HepG2 (cell line): ENCODE data around the gene FBXO2. TPM values are rescaled to one million over a fixed set of nuclear protein-coding genes. Genes with fewer than 3 reads are reported as not detected.

Experiments
- AKNA ChIP-seq: sonication (generic); formaldehyde crosslinking; IDR thresholded peaks from 2 replicates; pipeline ENCODE4 v1.4.0; 2020; ENCODE audit warnings: missing genetic modification reagents, borderline replicate concordance
- CEBPG ChIP-seq: IDR thresholded peaks from 2 replicates; pipeline ENCODE4 v1.6.1; 2016
- HDAC2 ChIP-seq: sonication (generic); formaldehyde crosslinking; IDR thresholded peaks from 2 replicates; pipeline ENCODE4 v1.4.0; 2020; ENCODE audit warnings: missing genetic modification reagents
- MIXL1 ChIP-seq: IDR thresholded peaks from 2 replicates; pipeline ENCODE4 v1.6.1; 2016
- NR3C1 ChIP-seq: sonication (generic); formaldehyde crosslinking; IDR thresholded peaks from 2 replicates; pipeline ENCODE4 v1.4.0; 2020; ENCODE audit warnings: missing genetic modification reagents
- PPARG ChIP-seq: conservative IDR thresholded peaks from 2 replicates; pipeline ENCODE4 v1.6.1; 2016; ENCODE audit warnings: missing biosample characterization, missing genetic modification reagents
- RFXANK ChIP-seq: IDR thresholded peaks from 2 replicates; pipeline ENCODE4 v1.6.1; 2016
- RNF2 ChIP-seq: fragments of 450-650 bp; conservative IDR thresholded peaks from 2 replicates; pipeline ENCODE4 v1.6.1; 2016; ENCODE audit warnings: low read depth
- SMAD1 ChIP-seq: sonication (generic); formaldehyde crosslinking; IDR thresholded peaks from 2 replicates; pipeline ENCODE4 v1.4.0; 2020; ENCODE audit warnings: missing genetic modification reagents, low read depth, mild to moderate bottlenecking, borderline replicate concordance
- TCF12 ChIP-seq, 2 experiments: fragments of 450-650 bp in 1 of 2; sonication (generic) in 1 of 2; formaldehyde crosslinking in 1 of 2; IDR thresholded peaks; 2 replicates each; pipeline versions ENCODE4 v1.6.1 to v1.8.0; 2017 to 2022; ENCODE audit warnings: antibody characterized with exemption in 1 of 2, mild to moderate bottlenecking in 1 of 2, missing genetic modification reagents in 1 of 2, moderate library complexity in 1 of 2
- THRA ChIP-seq: sonication (generic); formaldehyde crosslinking; IDR thresholded peaks from 2 replicates; pipeline ENCODE4 v1.4.0; 2020; ENCODE audit warnings: missing genetic modification reagents, borderline replicate concordance
- ZBTB44 ChIP-seq: sonication (generic); formaldehyde crosslinking; IDR thresholded peaks from 2 replicates; pipeline ENCODE4 v1.4.0; 2020; ENCODE audit warnings: missing genetic modification reagents
- ZFP91 ChIP-seq: sonication (generic); formaldehyde crosslinking; IDR thresholded peaks from 2 replicates; pipeline ENCODE4 v1.9.0; 2022; ENCODE audit warnings: missing genetic modification reagents, mild to moderate bottlenecking, borderline replicate concordance
- ZNF12 ChIP-seq: sonication (generic); formaldehyde crosslinking; IDR thresholded peaks from 2 replicates; pipeline ENCODE4 v1.5.0; 2020; ENCODE audit warnings: missing genetic modification reagents
- ZNF20 ChIP-seq: sonication (generic); formaldehyde crosslinking; IDR thresholded peaks from 2 replicates; pipeline ENCODE4 v1.4.0; 2020; ENCODE audit warnings: mild to moderate bottlenecking, moderate library complexity, missing genetic modification reagents
- ZNF484 ChIP-seq: sonication (generic); formaldehyde crosslinking; IDR thresholded peaks from 2 replicates; pipeline ENCODE4 v1.5.1; 2020; ENCODE audit warnings: mild to moderate bottlenecking, low read depth, missing genetic modification reagents, borderline replicate concordance
- ZNF607 ChIP-seq: sonication (generic); formaldehyde crosslinking; IDR thresholded peaks from 2 replicates; pipeline ENCODE4 v1.5.1; 2020; ENCODE audit warnings: missing genetic modification reagents, mild to moderate bottlenecking, borderline replicate concordance
- ZNF678 ChIP-seq: sonication (generic); formaldehyde crosslinking; IDR thresholded peaks from 2 replicates; pipeline ENCODE4 v1.4.0; 2020; ENCODE audit warnings: mild to moderate bottlenecking, missing genetic modification reagents
- polyA plus RNA-seq, 8 experiments: library from polyadenylated mRNA; depleted of rRNA in 3 of 8; stranded (reverse) in 7 of 8; unstranded in 1 of 8; fragments of >200 nt; fragmentation: Illumina TruSeq in 4 of 8; extraction: Trizol in 4 of 8; gene quantifications; 2 replicates each; pipeline versions ENCODE4 v1.2.1 to v1.2.3, GENCODE V29; 2011 to 2016; ENCODE audit warnings: low read depth in 4 of 8, missing spikeins in 1 of 8, mixed read lengths in 1 of 8; ENCODE audit not compliant: insufficient read depth in 1 of 8
- total RNA-seq, 5 experiments: library from RNA; depleted of rRNA; stranded (reverse); fragments of >200 nt; fragmentation: Illumina TruSeq; extraction: Trizol; gene quantifications; 2 replicates each; pipeline ENCODE4 v1.2.3, GENCODE V29; 2016; ENCODE audit warnings: low read depth in 1 of 5

The FBXO2 gene
- total and polyA plus RNA-seq, 2 of the 13 experiments (the other 11 are each of a cell fraction or from before 2014, with no cell fraction given): 79.3 to 112 TPM

GRCh38 chr1:11671544-11672286 is 17.5 kb upstream of the FBXO2 start (continued):
- TF ChIP-seq SMAD1 (peak; percentile 78; the same call in 1 of the 2 replicates), MIXL1 (CRISPR knock-in tag) (0 out of 2 replicates have a peak, but pooled peaks have one; percentile 19), ZFP91 (peak; percentile 72; the same call in 1 of the 2 replicates), AKNA (CRISPR knock-in tag) (no peak), ZNF484 (CRISPR knock-in tag) (no peak), ZNF12 (no peak), ZNF607 (peak; percentile 27; the same call in 1 of the 2 replicates), PPARG (CRISPR knock-in tag) (peak; percentile 82), HDAC2 (CRISPR knock-in tag) (no peak), ZNF678 (CRISPR knock-in tag) (no peak), CEBPG (CRISPR knock-in tag) (0 out of 2 replicates have a peak, but pooled peaks have one; percentile 24), TCF12 (IDR thresholded peaks at IDR 0.05) (no peak), TCF12 (CRISPR knock-in tag; IDR thresholded peaks at IDR 0.05) (no peak; the same call in 1 of the 2 replicates), NR3C1 (no peak), THRA (CRISPR knock-in tag) (no peak), ZBTB44 (no peak), RNF2 (no peak), ZNF20 (CRISPR knock-in tag) (no peak), RFXANK (CRISPR knock-in tag) (no peak)
